HG02642 (cell line): ENCODE results near the gene WDHD1.
"Not testable (repeated sequence)": the region's sequence is repeated elsewhere in the genome, so short reads cannot be mapped to it uniquely, and the experiment has no call there.

Experiments
- ATAC-seq: cut with Tn5 transposase; IDR thresholded peaks from one replicate; pipeline ENCODE4 v1.9.1; 2021; ENCODE audit warnings: mild to moderate bottlenecking; ENCODE audit not compliant: unreplicated experiment, poor library complexity

WDHD1 gene, protein sequence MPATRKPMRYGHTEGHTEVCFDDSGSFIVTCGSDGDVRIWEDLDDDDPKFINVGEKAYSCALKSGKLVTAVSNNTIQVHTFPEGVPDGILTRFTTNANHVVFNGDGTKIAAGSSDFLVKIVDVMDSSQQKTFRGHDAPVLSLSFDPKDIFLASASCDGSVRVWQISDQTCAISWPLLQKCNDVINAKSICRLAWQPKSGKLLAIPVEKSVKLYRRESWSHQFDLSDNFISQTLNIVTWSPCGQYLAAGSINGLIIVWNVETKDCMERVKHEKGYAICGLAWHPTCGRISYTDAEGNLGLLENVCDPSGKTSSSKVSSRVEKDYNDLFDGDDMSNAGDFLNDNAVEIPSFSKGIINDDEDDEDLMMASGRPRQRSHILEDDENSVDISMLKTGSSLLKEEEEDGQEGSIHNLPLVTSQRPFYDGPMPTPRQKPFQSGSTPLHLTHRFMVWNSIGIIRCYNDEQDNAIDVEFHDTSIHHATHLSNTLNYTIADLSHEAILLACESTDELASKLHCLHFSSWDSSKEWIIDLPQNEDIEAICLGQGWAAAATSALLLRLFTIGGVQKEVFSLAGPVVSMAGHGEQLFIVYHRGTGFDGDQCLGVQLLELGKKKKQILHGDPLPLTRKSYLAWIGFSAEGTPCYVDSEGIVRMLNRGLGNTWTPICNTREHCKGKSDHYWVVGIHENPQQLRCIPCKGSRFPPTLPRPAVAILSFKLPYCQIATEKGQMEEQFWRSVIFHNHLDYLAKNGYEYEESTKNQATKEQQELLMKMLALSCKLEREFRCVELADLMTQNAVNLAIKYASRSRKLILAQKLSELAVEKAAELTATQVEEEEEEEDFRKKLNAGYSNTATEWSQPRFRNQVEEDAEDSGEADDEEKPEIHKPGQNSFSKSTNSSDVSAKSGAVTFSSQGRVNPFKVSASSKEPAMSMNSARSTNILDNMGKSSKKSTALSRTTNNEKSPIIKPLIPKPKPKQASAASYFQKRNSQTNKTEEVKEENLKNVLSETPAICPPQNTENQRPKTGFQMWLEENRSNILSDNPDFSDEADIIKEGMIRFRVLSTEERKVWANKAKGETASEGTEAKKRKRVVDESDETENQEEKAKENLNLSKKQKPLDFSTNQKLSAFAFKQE

DNA sequence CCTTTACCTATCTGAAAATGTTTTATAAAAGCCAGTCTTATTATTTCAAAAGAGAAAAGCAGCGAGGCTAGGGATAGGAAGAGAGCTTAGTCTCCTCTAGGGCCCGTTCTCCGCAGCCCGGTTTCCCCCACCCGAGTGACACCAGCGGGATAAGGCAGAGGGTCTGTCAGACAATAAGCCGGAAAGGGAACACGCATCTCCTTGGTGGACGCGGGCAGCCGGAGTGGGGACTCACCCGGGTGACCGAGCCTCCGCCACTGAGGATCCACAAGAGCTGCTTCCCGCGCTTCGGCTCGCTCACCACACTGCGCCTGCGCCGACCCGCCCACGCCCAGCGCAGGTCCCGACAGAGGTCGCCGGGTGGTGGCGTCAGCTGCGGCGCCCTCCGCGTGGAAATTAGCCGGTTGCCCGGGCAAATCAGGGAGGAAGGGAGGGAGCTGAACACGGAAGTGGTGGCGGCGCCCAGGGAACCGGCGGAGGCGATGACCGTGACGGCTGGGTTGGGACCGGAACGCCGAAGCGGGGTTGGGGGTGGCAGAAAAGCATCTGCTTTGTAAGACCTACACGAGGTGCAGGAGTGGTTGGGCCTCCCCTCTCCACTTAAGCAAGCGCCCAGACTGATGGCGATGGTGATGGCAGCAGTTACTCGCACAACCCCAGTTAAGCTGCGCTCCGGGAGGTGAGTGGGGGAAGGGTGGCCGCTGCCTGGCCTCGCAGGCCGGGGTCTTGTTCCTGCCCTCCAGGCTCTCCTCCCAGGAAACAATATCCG is at the start of gene WDHD1, which contains the start of gene SOCS4:
WDHD1 (minus strand) TSS at position 307 of the 769 bp plus-strand sequence. CDS start 312 bp downstream, outside the sequence.
SOCS4 (plus strand) TSS at position 444 of the 769 bp plus-strand sequence. CDS start 15,806 bp downstream, outside the sequence.
- ATAC-seq = peak; percentile 96

DNA sequence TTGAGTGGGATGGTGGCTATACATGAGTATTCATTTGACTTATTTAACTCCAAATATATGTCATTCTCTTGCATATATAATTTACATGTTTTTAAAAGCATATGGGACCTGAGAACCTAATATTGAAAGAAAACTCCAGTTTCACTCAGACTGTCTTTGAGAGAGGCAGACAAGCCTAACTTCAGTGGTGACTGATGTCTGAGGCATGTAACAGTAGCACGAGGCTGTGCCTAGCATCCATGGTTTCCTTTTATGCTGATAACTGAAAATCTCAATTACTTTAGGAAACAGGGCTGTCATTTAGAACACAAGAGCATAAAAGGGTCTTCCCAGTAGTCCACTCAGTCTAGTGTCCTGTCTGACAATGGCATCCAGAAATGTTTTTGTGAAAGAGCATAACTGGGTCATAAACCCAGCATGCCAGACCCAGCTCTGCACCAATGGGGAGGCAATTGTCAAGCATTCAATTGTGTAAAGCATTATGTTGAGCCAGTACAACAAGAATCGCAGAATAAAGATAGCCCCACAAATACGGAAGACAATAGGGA is 48.8 kb upstream of the WDHD1 start:
- no peak for ATAC-seq

DNA sequence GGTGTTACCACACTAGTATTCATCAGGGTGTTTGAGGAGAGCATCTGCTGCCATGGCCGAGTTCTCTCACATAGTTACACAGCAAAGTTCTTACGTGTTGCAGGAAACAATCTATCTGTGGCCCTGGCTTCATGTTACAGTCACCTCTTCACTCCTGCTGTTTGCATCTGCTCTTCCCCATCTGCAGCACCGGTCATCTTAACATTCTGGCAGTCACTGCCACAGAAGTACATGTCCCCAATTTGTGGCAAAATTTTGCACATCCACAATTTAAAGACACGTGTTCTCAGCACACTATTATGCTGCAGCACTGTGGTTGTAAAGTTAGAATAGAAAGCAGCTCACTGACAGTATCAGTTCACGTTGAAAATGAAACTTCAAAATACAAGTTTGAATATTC is 47.8 kb upstream of the WDHD1 start:
- peak; percentile 52 for ATAC-seq

DNA sequence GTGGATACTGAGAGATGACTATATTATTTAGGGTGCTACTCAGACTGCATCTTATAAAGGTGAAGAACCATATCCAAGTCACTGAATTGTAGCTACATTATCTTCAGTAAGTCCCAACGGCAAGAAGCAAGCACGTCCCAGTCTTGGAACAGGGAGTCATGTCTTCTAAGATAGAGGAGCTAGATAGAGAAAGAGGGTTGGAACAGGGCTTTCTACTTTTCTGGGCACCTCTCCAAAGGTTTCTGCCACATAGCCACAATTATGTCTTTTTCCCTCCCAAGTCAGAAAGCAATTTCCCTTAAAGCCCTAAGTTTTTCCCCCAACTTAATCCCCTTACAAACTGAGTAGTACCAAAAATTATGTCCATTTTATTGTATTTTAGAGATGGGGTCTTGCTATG is 47.0 kb upstream of the WDHD1 start:
- ATAC-seq = no peak

GRCh38 chr14:55071870-55072640 is 45.2 kb upstream of the WDHD1 start:
- ATAC-seq = peak; percentile 45

DNA sequence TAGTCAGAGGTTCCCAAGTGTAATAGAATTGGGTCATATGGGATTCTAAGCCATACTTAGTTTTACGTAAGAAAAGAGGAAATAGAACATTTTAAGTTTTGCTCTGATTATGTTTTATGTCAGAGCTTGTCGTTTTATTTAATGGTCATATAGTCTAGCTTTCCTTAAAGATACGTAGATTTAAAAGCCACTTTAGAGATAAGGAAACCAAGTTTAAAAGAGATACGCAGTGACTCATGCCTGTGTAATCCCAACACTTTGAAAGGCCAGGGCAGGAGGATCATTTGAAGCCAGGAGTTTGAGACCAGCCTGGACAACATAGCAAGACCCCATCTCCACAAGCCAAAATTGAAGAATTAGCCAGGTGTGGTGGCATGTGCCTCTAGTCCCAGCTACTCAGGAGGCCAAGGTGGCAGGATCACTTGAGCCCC is 44.1 kb upstream of the WDHD1 start:
- ATAC-seq = no peak

DNA sequence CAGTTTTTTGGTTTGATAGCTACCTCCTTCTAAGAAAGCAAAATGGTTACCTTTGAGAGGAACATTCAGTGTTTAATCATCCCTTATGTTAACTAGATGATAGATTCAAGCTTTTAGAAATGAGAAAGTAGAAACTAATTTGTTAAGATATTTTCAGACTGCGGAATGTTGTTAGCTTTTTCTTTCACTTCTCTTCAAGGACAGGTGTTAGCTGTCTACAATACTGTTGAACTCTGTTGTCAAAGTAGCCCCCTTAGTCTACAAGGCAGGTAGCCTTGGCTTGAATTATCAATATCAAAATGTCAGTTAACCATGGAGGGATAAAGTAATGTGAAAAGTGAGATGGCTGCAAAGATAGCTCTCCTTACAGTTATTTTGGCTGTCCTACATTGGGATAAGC is 39.3 kb upstream of the WDHD1 start:
- no peak for ATAC-seq

- no peak for ATAC-seq
Observed at GRCh38 chr14:55065411-55065810, 38.5 kb upstream of the WDHD1 start.

DNA sequence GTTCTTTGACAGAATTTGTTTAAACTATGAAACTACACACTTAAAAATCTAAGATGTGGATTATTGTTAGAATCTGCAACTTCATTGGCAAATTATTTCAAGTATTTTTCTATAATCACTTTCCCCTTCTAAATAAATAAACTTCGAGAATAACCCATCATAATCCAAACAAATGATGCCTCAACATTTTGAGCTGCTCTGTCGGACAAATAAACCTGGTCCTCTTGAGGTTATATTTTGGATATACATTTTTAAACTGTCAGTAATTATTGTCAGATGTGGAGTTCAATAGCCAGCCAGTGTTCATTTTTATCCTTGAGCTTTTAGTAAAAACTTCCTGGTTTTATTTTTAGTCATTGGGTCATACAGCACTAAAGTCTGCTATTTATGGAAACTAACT is 38.0 kb upstream of the WDHD1 start:
- not testable (repeated sequence) for ATAC-seq

DNA sequence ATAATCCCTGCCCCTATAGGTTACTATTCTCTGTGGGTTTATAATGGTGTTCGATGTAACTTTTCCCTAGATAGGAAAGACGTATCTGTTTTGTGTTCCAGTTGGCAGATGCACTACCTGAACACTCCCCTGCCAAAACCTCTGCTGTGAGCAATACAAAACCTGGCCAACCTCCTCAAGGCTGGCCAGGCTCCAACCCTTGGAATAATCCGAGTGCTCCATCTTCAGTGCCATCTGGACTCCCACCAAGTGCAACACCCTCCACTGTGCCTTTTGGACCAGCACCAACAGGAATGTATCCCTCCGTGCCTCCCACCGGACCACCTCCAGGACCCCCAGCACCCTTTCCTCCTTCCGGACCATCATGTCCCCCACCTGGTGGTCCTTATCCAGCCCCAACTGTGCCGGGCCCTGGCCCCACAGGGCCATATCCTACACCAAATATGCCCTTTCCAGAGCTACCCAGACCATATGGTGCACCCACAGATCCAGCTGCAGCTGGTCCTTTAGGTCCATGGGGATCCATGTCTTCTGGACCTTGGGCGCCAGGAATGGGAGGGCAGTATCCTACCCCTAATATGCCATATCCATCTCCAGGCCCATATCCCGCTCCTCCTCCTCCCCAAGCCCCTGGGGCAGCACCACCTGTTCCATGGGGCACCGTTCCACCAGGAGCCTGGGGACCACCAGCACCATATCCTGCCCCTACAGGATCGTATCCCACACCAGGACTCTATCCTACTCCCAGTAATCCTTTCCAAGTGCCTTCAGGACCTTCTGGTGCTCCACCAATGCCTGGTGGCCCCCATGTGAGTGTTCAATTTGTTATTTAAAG is 35.8 kb upstream of the WDHD1 start:
- no peak for ATAC-seq

DNA sequence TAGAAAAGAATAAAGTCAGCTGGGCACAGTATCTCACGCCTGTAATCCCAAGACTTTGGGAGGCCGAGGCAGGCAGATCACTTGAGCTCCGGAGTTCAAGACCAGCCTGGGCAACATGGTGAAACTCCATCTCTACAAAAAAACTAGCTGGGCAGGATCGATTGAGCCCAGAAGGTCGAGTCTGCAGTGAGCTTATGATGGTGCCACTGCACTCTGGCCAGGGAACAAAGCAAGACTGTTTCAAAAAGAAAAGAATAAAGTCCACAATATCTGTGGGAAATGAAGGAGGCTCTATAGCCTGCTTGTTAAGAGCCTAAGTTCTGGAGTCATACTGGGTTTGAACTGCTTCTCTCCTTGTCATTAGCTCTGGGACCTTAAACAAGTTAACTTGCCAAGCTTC is 32.4 kb upstream of the WDHD1 start:
- ATAC-seq = no peak

DNA sequence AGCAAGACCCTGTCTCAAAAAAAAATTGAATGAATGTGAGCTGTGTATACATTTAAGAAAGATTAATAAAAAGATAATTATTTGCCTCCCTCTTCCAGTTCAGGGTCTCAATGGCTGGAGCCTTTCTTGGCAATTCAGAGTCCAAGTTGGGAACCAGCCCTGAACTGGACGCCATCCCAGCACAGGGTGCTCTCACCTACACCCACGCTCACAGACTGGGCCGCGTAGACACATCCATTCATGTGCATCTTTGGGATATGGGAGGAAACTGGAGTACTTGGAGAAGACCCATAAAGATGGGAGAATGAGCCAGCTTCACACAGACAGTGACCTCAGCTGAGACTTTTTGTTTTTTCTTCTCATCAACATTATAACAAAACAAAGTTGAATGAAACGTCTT is 31.0 kb upstream of the WDHD1 start:
- no peak for ATAC-seq

- no peak for ATAC-seq
Observed at GRCh38 chr14:55054098-55054497, 27.2 kb upstream of the WDHD1 start.

- no peak for ATAC-seq
Observed at GRCh38 chr14:55053500-55053899, 26.6 kb upstream of the WDHD1 start.

DNA sequence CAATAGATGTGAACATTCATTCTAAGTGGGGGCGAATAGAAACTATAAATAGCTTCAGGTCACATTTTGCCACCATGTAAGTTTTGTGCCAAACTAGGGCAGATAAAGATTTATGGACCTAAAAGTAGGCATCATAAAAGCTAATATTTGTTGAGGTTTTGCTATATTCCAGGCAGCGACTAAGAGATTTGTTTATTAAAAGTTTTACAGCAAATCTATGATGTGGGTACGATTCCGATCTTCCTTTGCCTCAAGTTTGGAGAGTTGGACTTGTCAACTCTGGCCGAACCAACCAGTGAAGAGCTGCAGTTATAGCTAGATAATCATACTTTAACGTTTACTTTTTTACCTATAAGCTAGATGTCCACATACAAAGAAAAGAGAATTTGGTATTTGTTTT is 26.1 kb upstream of the WDHD1 start:
- ATAC-seq = no peak

DNA sequence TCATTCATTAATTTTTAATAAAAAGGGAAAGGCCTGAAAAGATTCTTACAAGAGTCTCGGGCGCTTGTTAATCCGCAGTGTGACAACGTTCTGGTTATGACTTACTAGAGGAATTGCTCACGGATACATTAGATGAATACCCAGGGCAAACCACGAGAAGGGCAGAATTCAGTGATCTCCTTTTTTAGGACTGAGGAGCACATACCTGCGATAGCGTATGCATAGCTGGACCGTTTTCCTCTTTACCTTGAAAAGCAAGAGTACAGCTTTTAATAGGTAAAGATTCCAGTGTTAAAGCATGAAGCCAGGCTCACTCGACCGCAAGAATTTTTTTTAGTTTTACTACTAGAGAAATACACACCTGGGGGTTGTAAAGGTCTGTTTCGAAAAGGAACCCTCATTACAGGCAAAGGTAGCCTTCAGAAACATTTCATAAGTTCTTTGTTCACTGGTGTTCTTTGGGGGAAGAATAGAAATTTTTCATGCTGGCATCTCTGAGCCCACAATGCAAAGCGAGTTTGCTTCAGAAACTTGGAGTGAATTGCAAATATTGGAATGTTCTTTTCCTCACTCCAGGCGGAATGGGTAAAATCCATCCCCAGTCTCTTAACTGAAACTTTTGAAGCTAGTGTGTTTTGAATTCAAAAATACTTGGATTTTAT is 25.5 kb upstream of the WDHD1 start:
- peak; percentile 8 for ATAC-seq

GRCh38 chr14:55051423-55052268 is 24.7 kb upstream of the WDHD1 start, which contains the start of gene MAPK1IP1L:
TSS of gene MAPK1IP1L (plus strand) at chr14:55051647. CDS start at chr14:55061684, 10,037 bp downstream.
- ATAC-seq = peak; percentile 93
